Transverse colon (tissue), 4 donors: ENCODE results near the gene CAMTA1. TPM values are rescaled to one million over a fixed set of nuclear protein-coding genes. Genes with fewer than 3 reads are reported as not detected.

ENCODE experiments used
- DNase-seq: peaks from one replicate; pipeline ENCODE4 v3.0.0-alpha.2; 2019
- H3K27ac ChIP-seq, 4 donors: fragments of 200-600 bp; sonication (generic); 2 replicates each; pipeline ENCODE4 v1.5.1; 2016 to 2018; ENCODE audit warnings: inconsistent platforms in 4 of 4
- H3K27me3 ChIP-seq: fragments of 200-600 bp; sonication (generic); 2 replicates; pipeline ENCODE4 v1.5.1; 2017; ENCODE audit warnings: inconsistent platforms
- H3K36me3 ChIP-seq, 4 donors: fragments of 200-600 bp; sonication (generic); 2 replicates each; pipeline ENCODE4 v1.5.1; 2017 to 2019; ENCODE audit warnings: inconsistent platforms in 4 of 4
- H3K4me1 ChIP-seq, 4 donors: fragments of 200-600 bp; sonication (generic); 2 replicates each; pipeline ENCODE4 v1.5.1; 2017 to 2020; ENCODE audit warnings: inconsistent platforms in 4 of 4
- H3K4me3 ChIP-seq, 4 donors: fragments of 200-600 bp; sonication (generic); 1 replicate in 1 of 4; 2 replicates in 3 of 4; pipeline versions ENCODE4 v1.5.1 to v1.6.1; 2017 to 2019; ENCODE audit warnings: inconsistent platforms in 4 of 4
- H3K9me3 ChIP-seq, 2 donors: fragments of 200-600 bp; sonication (generic); 2 replicates each; pipeline ENCODE4 v1.5.1; 2017 to 2019; ENCODE audit warnings: inconsistent platforms in 2 of 2
- EP300 ChIP-seq: sonication (generic); formaldehyde crosslinking; IDR thresholded peaks from one replicate; pipeline ENCODE4 v1.6.1; 2017; ENCODE audit warnings: antibody characterized with exemption, low read depth
- POLR2A ChIP-seq: fragments of 450-650 bp; IDR thresholded peaks from one replicate; pipeline ENCODE4 v1.6.1; 2016; ENCODE audit warnings: antibody characterized with exemption, mild to moderate bottlenecking, moderate library complexity
- POLR2AphosphoS5 ChIP-seq, 3 donors: sonication (generic); formaldehyde crosslinking; IDR thresholded peaks; one replicate each; pipeline ENCODE4 v1.6.1; 2016; ENCODE audit warnings: antibody characterized with exemption in 3 of 3
- WGBS, 2 donors: methylation state at CpG; one replicate each; pipeline ENCODE4 v1.1.5; 2018; ENCODE audit warnings: low coverage in 1 of 2; 5-methylcytosine and 5-hydroxymethylcytosine counted together
- in situ Hi-C, 4 donors: fragments of 200-750 bp; cut with MboI; loops; one replicate each; pipeline versions ENCODE4 v1.15.0 to v1.15.1; 2017; ENCODE audit warnings: low sequenced_read_pairs in 3 of 4, low pct_ligation_motif_present in 1 of 4, low pct_unique_long_range_greater_than_20kb in 1 of 4
- intact Hi-C: fragments of 100-400 bp; cut with DNase I; formaldehyde crosslinking; loops from one replicate; pipeline ENCODE4 v1.15.1; 2023; ENCODE audit warnings: low total_unique reads
- total RNA-seq, 4 donors: library from RNA; depleted of rRNA; stranded (reverse); fragments of >200 nt; gene quantifications; one replicate each; pipeline ENCODE4 v1.1.0, GENCODE V29; 2016
- TF ChIP-seq, protein P1 (sequence below), 5 experiments: fragments of 200-600 bp in 3 of 5; fragments of 450-650 bp in 2 of 5; sonication (generic) in 3 of 5; IDR thresholded peaks; 1 replicate in 2 of 5; 2 replicates in 3 of 5; pipeline ENCODE4 v1.5.1; 2016 to 2017; ENCODE audit warnings: antibody characterized with exemption in 5 of 5, inconsistent platforms in 3 of 5, mild to moderate bottlenecking in 2 of 5, moderate library complexity in 1 of 5

CAMTA1 gene
- total RNA-seq, 4 donors from 2014 or later: 93.8 to 268 (median 130) TPM

DNA sequence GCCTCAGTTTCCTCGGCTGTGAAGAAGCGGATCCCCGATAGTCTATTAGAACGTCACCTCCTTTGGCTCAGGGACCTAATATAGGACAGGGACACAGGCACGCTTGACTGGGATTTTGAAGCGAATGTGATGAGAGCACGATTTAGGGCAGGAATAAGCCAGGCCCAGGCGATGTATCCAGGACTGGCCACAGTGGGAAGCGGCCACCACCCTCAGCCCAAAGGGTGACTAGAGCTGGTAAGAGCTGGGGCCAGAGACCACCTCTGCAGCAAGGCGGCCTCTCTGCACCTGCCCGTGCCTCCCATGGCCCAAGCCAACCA is 885.9 kb downstream of the CAMTA1 start:
- Histone ChIP-seq H3K4me1 (peaks cover 0 to 9% (median 6%) of the 10 kb centered on the region in 4 donors), H3K36me3 (no peaks in the 10 kb centered on the region), H3K9me3 (no peaks in the 10 kb centered on the region), H3K27me3 (peaks cover 3% of the 10 kb centered on the region), H3K4me3 (no peak overlapping the region), H3K27ac (no peak overlapping the region)
- intact Hi-C loops: no loop called here
- TF ChIP-seq POLR2AphosphoS5 (IDR thresholded peaks at IDR 0.05): no peak
- TF ChIP-seq, protein P1, sequence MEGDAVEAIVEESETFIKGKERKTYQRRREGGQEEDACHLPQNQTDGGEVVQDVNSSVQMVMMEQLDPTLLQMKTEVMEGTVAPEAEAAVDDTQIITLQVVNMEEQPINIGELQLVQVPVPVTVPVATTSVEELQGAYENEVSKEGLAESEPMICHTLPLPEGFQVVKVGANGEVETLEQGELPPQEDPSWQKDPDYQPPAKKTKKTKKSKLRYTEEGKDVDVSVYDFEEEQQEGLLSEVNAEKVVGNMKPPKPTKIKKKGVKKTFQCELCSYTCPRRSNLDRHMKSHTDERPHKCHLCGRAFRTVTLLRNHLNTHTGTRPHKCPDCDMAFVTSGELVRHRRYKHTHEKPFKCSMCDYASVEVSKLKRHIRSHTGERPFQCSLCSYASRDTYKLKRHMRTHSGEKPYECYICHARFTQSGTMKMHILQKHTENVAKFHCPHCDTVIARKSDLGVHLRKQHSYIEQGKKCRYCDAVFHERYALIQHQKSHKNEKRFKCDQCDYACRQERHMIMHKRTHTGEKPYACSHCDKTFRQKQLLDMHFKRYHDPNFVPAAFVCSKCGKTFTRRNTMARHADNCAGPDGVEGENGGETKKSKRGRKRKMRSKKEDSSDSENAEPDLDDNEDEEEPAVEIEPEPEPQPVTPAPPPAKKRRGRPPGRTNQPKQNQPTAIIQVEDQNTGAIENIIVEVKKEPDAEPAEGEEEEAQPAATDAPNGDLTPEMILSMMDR (IDR thresholded peaks at IDR 0.05): no peak
- no peak for TF ChIP-seq POLR2A
- no peak for TF ChIP-seq EP300
- in situ Hi-C loops: loop anchor here in 3 of 4 donors (5.0 to 25.0 kb wide), 4 partner anchors 74 to 241 kb away; no protein-coding TSS in a partner anchor
- WGBS, 2 donors: 89% methylated on average over 11 of the region's 11 CpGs; no CpG with 5 or more reads in 1 of the 2 donors
- no peak for DNase-seq

DNA sequence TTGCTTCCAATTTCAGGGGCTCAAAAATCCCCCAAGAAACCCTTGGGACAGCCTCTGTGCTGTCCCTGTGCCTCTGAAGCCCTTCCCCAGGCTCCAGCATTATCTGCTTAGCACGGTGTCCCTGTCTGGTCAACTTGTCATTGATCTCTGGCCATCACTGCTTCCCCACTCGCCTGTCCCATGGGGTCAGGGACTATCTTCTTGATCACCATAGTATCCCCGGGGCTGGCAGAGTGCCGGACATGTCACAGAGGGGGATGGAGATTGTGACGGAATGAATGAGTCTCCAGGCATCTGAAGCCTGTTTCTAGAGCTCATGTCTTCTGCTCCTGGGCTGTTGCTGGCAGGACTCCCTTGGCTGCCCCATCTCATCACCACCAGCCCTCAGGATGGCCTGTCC is 886.4 kb downstream of the CAMTA1 start:
- no peak overlapping the region for H3K27ac ChIP-seq
- no peak overlapping the region for H3K4me3 ChIP-seq
- no peaks in the 10 kb centered on the region for H3K9me3 ChIP-seq
- peaks cover 0 to 9% (median 6%) of the 10 kb centered on the region in 4 donors for H3K4me1 ChIP-seq
- WGBS, 2 donors: 77% methylated on average over 5 of the region's 5 CpGs; no CpG with 5 or more reads in 1 of the 2 donors
- H3K36me3 ChIP-seq: no peaks in the 10 kb centered on the region
- intact Hi-C loops: no loop called here
- peaks cover 3% of the 10 kb centered on the region for H3K27me3 ChIP-seq
- in situ Hi-C loops: loop anchor here in 3 of 4 donors (5.0 to 25.0 kb wide), 4 partner anchors 73 to 241 kb away; no protein-coding TSS in a partner anchor
- no peak for DNase-seq
- TF ChIP-seq EP300: no peak
- TF ChIP-seq, protein P1 (IDR thresholded peaks at IDR 0.05): no peak
- TF ChIP-seq POLR2A: no peak
- TF ChIP-seq POLR2AphosphoS5 (IDR thresholded peaks at IDR 0.05): no peak

DNA sequence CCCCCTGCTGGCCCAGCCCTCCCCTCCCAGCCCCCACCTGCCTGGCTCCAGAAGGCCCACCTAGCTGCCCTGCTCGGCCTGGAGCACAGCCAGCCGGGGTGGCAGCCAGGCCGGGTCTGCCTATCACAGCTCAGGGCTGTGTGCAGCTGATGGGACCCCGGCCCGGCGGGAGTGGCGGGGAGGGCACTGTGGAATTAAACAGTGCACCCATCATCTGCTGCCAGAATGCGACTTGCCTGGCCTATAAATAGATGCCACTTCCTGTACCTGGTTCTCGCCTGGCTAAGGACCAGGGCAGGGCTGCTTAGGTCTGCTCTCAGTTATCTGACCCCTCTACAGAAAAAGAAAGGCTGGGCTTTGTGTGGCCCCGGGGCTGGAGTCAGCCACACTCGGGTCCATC is 887.6 kb downstream of the CAMTA1 start:
- no peaks in the 10 kb centered on the region for H3K9me3 ChIP-seq
- in situ Hi-C loops: loop anchor here in 3 of 4 donors (5.0 to 25.0 kb wide), 4 partner anchors 72 to 239 kb away; no protein-coding TSS in a partner anchor
- intact Hi-C loops: no loop called here
- TF ChIP-seq, protein P1 (IDR thresholded peaks at IDR 0.05): no peak
- TF ChIP-seq EP300: no peak
- TF ChIP-seq POLR2AphosphoS5 (IDR thresholded peaks at IDR 0.05): no peak
- TF ChIP-seq POLR2A: no peak
- no peak for DNase-seq
- peaks cover 0 to 6% (median 3%) of the 10 kb centered on the region in 4 donors for H3K4me1 ChIP-seq
- H3K36me3 ChIP-seq: no peaks in the 10 kb centered on the region
- no peak overlapping the region for H3K27ac ChIP-seq
- 70% methylated on average over 11 of the region's 11 CpGs; no CpG with 5 or more reads in 1 of the 2 donors for WGBS, 2 donors
- peaks cover 3% of the 10 kb centered on the region for H3K27me3 ChIP-seq
- H3K4me3 ChIP-seq: no peak overlapping the region

DNA sequence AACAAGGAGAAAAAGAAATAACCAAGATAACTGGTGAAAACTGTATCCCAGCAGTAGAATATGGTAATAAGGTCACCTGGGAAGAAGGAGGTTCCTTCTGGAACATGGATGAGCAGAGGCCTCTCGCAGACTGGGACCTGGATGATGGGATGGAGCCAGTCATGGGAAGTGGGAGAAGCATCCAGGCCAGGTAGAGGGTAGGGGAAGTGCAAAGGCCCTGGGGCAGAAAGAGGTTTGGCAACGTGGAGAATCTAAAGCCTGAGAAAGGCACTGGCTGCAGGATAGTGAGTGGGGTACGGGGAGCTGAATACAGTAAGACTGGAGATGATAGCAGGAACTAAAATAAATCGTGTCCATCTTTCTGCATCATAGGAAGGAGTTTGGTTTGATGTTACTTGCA is 889.7 kb downstream of the CAMTA1 start:
- H3K36me3 ChIP-seq: no peaks in the 10 kb centered on the region
- in situ Hi-C loops: loop anchor here in 3 of 4 donors (5.0 to 25.0 kb wide), 4 partner anchors 70 to 237 kb away; no protein-coding TSS in a partner anchor
- TF ChIP-seq, protein P1 (IDR thresholded peaks at IDR 0.05): no peak
- TF ChIP-seq POLR2A: no peak
- TF ChIP-seq POLR2AphosphoS5 (IDR thresholded peaks at IDR 0.05): no peak
- no peak for TF ChIP-seq EP300
- H3K27ac ChIP-seq: no peak overlapping the region
- no peak for DNase-seq
- H3K27me3 ChIP-seq: peaks cover 1% of the 10 kb centered on the region
- WGBS, 2 donors: 76 to 82% methylated on average over 4 of the region's 4 CpGs
- no peak overlapping the region for H3K4me3 ChIP-seq
- H3K9me3 ChIP-seq: no peaks in the 10 kb centered on the region
- intact Hi-C loops: no loop called here
- H3K4me1 ChIP-seq: peaks cover 5 to 15% (median 12%) of the 10 kb centered on the region in 4 donors
